Stimulated activated CD4-positive, alpha-beta T cell treated with anti-CD3 and anti-CD28 coated beads, Interleukin-1b, Interleukin-23, amount 100 ng/mL, for 1 hour (primary cell): ENCODE results near the gene NOL11.
"Not testable (repeated sequence)": the region's sequence is repeated elsewhere in the genome, so short reads cannot be mapped to it uniquely, and the experiment has no call there.

Experiments used
- DNase-seq, 2 donors: peaks; one replicate each; pipeline ENCODE4 v3.0.0-alpha.2; 2020; ENCODE audit warnings: low read depth in 2 of 2

The NOL11 gene

GRCh38 chr17:67708378-67708777 is 9.4 kb upstream of the NOL11 start:
- DNase-seq, result no peak

GRCh38 chr17:67711916-67712315 is 5.8 kb upstream of the NOL11 start:
- DNase-seq, result no peak

GRCh38 chr17:67712375-67712774 is 5.4 kb upstream of the NOL11 start:
- DNase-seq, result no peak

- DNase-seq, result no peak
Measured at GRCh38 chr17:67713169-67713568, 4.6 kb upstream of the NOL11 start.

- DNase-seq, result no peak
Measured at GRCh38 chr17:67716405-67716798, 1.3 kb upstream of the NOL11 start.

- DNase-seq, result no peak
Measured at GRCh38 chr17:67717192-67717623, 528 bp upstream of the NOL11 start.

- peak; percentile 0 to 6 for DNase-seq
Measured at GRCh38 chr17:67718325-67718941, 697 bp downstream of the NOL11 start.

GRCh38 chr17:67725373-67725791 is 7.6 kb downstream of the NOL11 start:
- DNase-seq, result no peak

- DNase-seq, result no peak
Measured at GRCh38 chr17:67725807-67726206, 8.1 kb downstream of the NOL11 start.

GRCh38 chr17:67727152-67728039 is 9.7 kb downstream of the NOL11 start:
- DNase-seq, result not testable (repeated sequence)

GRCh38 chr17:67729903-67730302 is 12.2 kb downstream of the NOL11 start:
- no peak for DNase-seq

GRCh38 chr17:67730731-67731130 is 13.0 kb downstream of the NOL11 start:
- no peak for DNase-seq

GRCh38 chr17:67733449-67733848 is 15.7 kb downstream of the NOL11 start:
- DNase-seq, result no peak

GRCh38 chr17:67737145-67737544 is 19.4 kb downstream of the NOL11 start:
- DNase-seq, result no peak

- DNase-seq, result no peak
Measured at GRCh38 chr17:67742025-67742424, 24.3 kb downstream of the NOL11 start.

- no peak for DNase-seq
Measured at GRCh38 chr17:67746704-67747571, 29.2 kb downstream of the NOL11 start.

GRCh38 chr17:67747681-67748235 is 30.0 kb downstream of the NOL11 start:
- no peak for DNase-seq

GRCh38 chr17:67750067-67750466 is 32.3 kb downstream of the NOL11 start:
- DNase-seq, result no peak

GRCh38 chr17:67751101-67752074 is 33.7 kb downstream of the NOL11 start:
- no peak for DNase-seq

- not testable (repeated sequence) for DNase-seq
Measured at GRCh38 chr17:67752160-67752559, 34.4 kb downstream of the NOL11 start.

GRCh38 chr17:67753026-67753425 is 35.3 kb downstream of the NOL11 start:
- no peak for DNase-seq
